ENCODE results near the gene RGCC. TPM values are rescaled to one million over a fixed set of nuclear protein-coding genes. Genes with fewer than 3 reads are reported as not detected.
A peak's percentile ranks its signal among the peaks of the same experiment; 100 is the strongest.

RGCC gene
- total RNA-seq, 1 donor from 2014 or later, result 212 TPM

GRCh38 chr13:41458187-41458760, 924 bp downstream of the RGCC start:
- no peaks in the 10 kb centered on the region for H3K36me3 ChIP-seq

GRCh38 chr13:41458761-41459431, 1.5 kb downstream of the RGCC start:
- Histone ChIP-seq H3K27me3 (no peaks in the 10 kb centered on the region), H3K4me3 (peak overlapping the region; percentile 71 to 88), H3K36me3 (no peaks in the 10 kb centered on the region), H3K9me3 (no peaks in the 10 kb centered on the region), H3K4me1 (peaks cover 30% of the 10 kb centered on the region), H3K27ac (peak overlapping the region; percentile 76)
- no peak for DNase-seq (ENCODE audit: extremely low spot score in 2 of 2)
- TF ChIP-seq POLR2A (IDR thresholded peaks at IDR 0.05) (no peak), CTCF (IDR thresholded peaks at IDR 0.05) (peak in 1 of 3 experiments; percentile 30), POLR2AphosphoS5 (IDR thresholded peaks at IDR 0.05; ENCODE audit: insufficient read depth in 1 of 2, low read depth in 1 of 2) (no peak)
- intact Hi-C loops (cut with DNase I), result loop anchor here (10.0 kb wide), 1 partner anchor 196 kb away; no protein-coding TSS in a partner anchor

More at GRCh38 chr13:41458187-41458760, 924 bp downstream of the RGCC start:
- no peaks in the 10 kb centered on the region for H3K9me3 ChIP-seq
- peak overlapping the region; percentile 71 to 88 for H3K4me3 ChIP-seq
- no peak for DNase-seq (ENCODE audit: extremely low spot score in 2 of 2)
- intact Hi-C loops (cut with DNase I), result loop anchor here (10.0 kb wide), 1 partner anchor 197 kb away; no protein-coding TSS in a partner anchor
- H3K27ac ChIP-seq, result peak overlapping the region; percentile 76
- peaks cover 27% of the 10 kb centered on the region for H3K4me1 ChIP-seq
- no peaks in the 10 kb centered on the region for H3K27me3 ChIP-seq
- TF ChIP-seq POLR2AphosphoS5 (IDR thresholded peaks at IDR 0.05; ENCODE audit: insufficient read depth in 1 of 2, low read depth in 1 of 2) (peak in 1 of 2 donors; percentile 59), CTCF (IDR thresholded peaks at IDR 0.05) (no peak)

GRCh38 chr13:41459432-41460073, 2.2 kb downstream of the RGCC start:
- Histone ChIP-seq H3K27ac (peak overlapping the region; percentile 76), H3K27me3 (no peaks in the 10 kb centered on the region), H3K4me1 (peaks cover 36% of the 10 kb centered on the region), H3K4me3 (peak overlapping the region; percentile 71 to 88), H3K36me3 (no peaks in the 10 kb centered on the region), H3K9me3 (no peaks in the 10 kb centered on the region)
- TF ChIP-seq CTCF (IDR thresholded peaks at IDR 0.05) (no peak), POLR2A (IDR thresholded peaks at IDR 0.05) (no peak)
- DNase-seq (ENCODE audit: extremely low spot score in 2 of 2), result no peak
- intact Hi-C loops (cut with DNase I), result loop anchor here (10.0 kb wide), 1 partner anchor 195 kb away; no protein-coding TSS in a partner anchor

- no peaks in the 10 kb centered on the region for H3K36me3 ChIP-seq
- no peaks in the 10 kb centered on the region for H3K27me3 ChIP-seq
- TF ChIP-seq POLR2AphosphoS5 (IDR thresholded peaks at IDR 0.05; ENCODE audit: insufficient read depth in 1 of 2, low read depth in 1 of 2) (no peak), CTCF (IDR thresholded peaks at IDR 0.05) (no peak), POLR2A (IDR thresholded peaks at IDR 0.05) (no peak)
- no peak for DNase-seq (ENCODE audit: extremely low spot score in 2 of 2)
- H3K9me3 ChIP-seq, result no peaks in the 10 kb centered on the region
- intact Hi-C loops (cut with DNase I), result no loop called here
- H3K4me1 ChIP-seq, result peaks cover 40% of the 10 kb centered on the region
- peak overlapping the region; percentile 71 to 88 for H3K4me3 ChIP-seq
- H3K27ac ChIP-seq, result no peak overlapping the region
Observed at GRCh38 chr13:41460074-41460465, 2.7 kb downstream of the RGCC start.
